H1 (cell line): ENCODE data around the gene ABCA5. TPM values are rescaled to one million over a fixed set of nuclear protein-coding genes. Genes with fewer than 3 reads are reported as not detected.

Source experiments
- CHD2 ChIP-seq: IDR thresholded peaks from 2 replicates; pipeline ENCODE4 v1.6.1; 2012; ENCODE audit warnings: low read length, improper control_type of control experiment
- polyA plus RNA-seq, 7 experiments: library from polyadenylated mRNA; depleted of rRNA in 3 of 7; stranded (reverse) in 5 of 7; unstranded in 2 of 7; fragments of >200 nt in 5 of 7; fragments of 200-250 nt in 2 of 7; gene quantifications; 1 replicate in 5 of 7; 2 replicates in 1 of 7; 4 replicates in 1 of 7; pipeline versions ENCODE4 v1.2.1 to v1.2.3, GENCODE V29; 2011 to 2013; ENCODE audit warnings: missing spikeins in 2 of 7, mixed read lengths in 2 of 7
- total RNA-seq: library from RNA; stranded (reverse); fragmentation: NEBNext Ultra II Directional; extraction: Animal tissue kit (Norgen Biotek cat#: 25700); gene quantifications from 2 replicates; pipeline ENCODE4 v1.2.1, GENCODE V29; 2021

ABCA5 gene
- total and polyA plus RNA-seq, 2 of the 8 experiments (the other 6 are each of a cell fraction or from before 2014, with no cell fraction given) = 1.3 to 4.1 TPM

DNA sequence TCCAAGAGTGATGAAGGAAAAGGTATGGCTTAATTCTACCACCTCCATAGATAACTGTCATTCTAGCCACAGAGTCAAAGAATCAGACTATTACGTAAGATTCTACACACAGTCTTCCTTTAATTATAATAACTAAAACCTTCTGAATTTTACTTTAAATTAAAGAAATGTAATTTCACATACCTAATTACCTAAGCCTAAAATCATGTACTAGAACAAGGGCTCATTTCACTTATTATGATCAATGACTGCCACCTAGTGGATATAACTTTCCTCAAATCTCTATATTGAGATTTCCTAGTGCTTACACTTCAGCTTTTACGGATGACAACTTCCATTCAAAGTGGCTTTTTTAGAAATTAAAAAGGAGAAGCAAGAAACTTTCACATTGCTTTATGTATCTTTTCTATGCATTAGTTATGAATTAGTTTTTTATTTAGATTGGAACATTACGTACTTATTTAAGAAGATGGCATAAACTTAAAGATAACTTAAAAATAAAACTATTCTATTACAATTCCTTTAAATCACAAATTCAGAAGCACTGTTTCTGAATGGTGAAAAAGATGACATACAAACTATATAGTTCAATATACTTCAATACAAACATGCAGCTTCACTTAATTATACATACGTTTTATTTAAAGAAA, 80.1 kb downstream of the ABCA5 start (continued):
- no peak for TF ChIP-seq CHD2
